GM12878 (cell line): ENCODE measurements around the gene SAPCD2. TPM values are rescaled to one million over a fixed set of nuclear protein-coding genes. Genes with fewer than 3 reads are reported as not detected.
A peak's percentile ranks its signal among the peaks of the same experiment; 100 is the strongest.

Source experiments
- ATAC-seq: fragments of 200-7000 bp; cut with Tn5 transposase; 3 replicates; pipeline ENCODE4 v1.9.1; 2020; ENCODE audit warnings: mild to moderate bottlenecking, moderate library complexity
- BruUV-seq: library from RNA; stranded (reverse); fragments of 400-500 nt; replicated peaks from 2 replicates; lab custom pipeline; 2021; lab: Mats Ljungman, UMichigan
- CTCF ChIA-PET: fragments of 300-600 bp; sonication (Branson Sonifier 250); formaldehyde crosslinking; extraction: SDS; loops from one replicate; lab custom pipeline; 2021; ENCODE audit warnings: inconsistent platforms; lab: Yijun Ruan, JAX
- POLR2A ChIA-PET: fragments of 350-600 bp; formaldehyde crosslinking; extraction: SDS; loops from one replicate; lab custom pipeline; 2021; ENCODE audit warnings: inconsistent platforms; lab: Charles Lee
- RAD21 ChIA-PET: fragments of 300-600 bp; sonication (Branson Sonifier 250); formaldehyde crosslinking; loops from one replicate; lab custom pipeline; 2023; ENCODE audit warnings: antibody characterized with exemption; ENCODE audit not compliant: unreplicated experiment; lab: Charles Lee
- SMC1A ChIA-PET: fragments of 300-600 bp; sonication (Branson Sonifier 250); formaldehyde crosslinking; loops from one replicate; lab custom pipeline; 2023; ENCODE audit not compliant: unreplicated experiment, uncharacterized antibody; lab: Charles Lee
- DNase-seq: peaks from one replicate; pipeline ENCODE4 v3.0.0-alpha.2; 2011; ENCODE audit warnings: low read depth, low spot score
- FAIRE-seq: peaks from 3 replicates; lab custom pipeline; 2011; peaks lifted over from hg19 to GRCh38; lab: Jason Lieb, UNC
- H2AFZ ChIP-seq: 2 replicates; pipeline ENCODE4 v1.6.0; 2011; ENCODE audit warnings: low read depth, low read length, control low read depth; ENCODE audit not compliant: control insufficient read depth
- H3K27ac ChIP-seq: 2 replicates; pipeline ENCODE4 v1.5.1; 2011; ENCODE audit warnings: control low read depth; ENCODE audit not compliant: control insufficient read depth, insufficient read depth
- H3K27me3 ChIP-seq, 2 experiments: replicated peaks in 1 of 2; 2 replicates each; pipeline versions ENCODE4 v1.6.0 to v1.6.1; 2011; ENCODE audit warnings: low read length in 1 of 2; ENCODE audit not compliant: control insufficient read depth in 2 of 2, insufficient read depth in 2 of 2
- H3K36me3 ChIP-seq, 2 experiments: 2 replicates each; pipeline ENCODE4 v1.5.1; 2011; ENCODE audit warnings: low read length in 1 of 2; ENCODE audit not compliant: control insufficient read depth in 2 of 2, insufficient read depth in 2 of 2
- H3K4me1 ChIP-seq: 2 replicates; pipeline ENCODE4 v1.6.1; 2011; ENCODE audit warnings: mild to moderate bottlenecking, low read length, moderate library complexity, mixed read lengths; ENCODE audit not compliant: control insufficient read depth, insufficient read depth
- H3K4me2 ChIP-seq: 2 replicates; pipeline ENCODE4 v1.6.0; 2011; ENCODE audit warnings: control low read depth; ENCODE audit not compliant: control insufficient read depth, insufficient read depth
- H3K4me3 ChIP-seq: fragments of 200-600 bp; sonication (generic); 2 replicates; pipeline ENCODE4 v1.5.1; 2016
- H3K79me2 ChIP-seq: 2 replicates; pipeline ENCODE4 v1.6.0; 2011; ENCODE audit warnings: low read length; ENCODE audit not compliant: control insufficient read depth, insufficient read depth
- H3K9ac ChIP-seq: 2 replicates; pipeline ENCODE4 v1.8.0; 2011; ENCODE audit warnings: low read length, control low read depth, mixed read lengths; ENCODE audit not compliant: control insufficient read depth, insufficient read depth
- H3K9me3 ChIP-seq: replicated peaks from 3 replicates; pipeline ENCODE4 v1.5.1; 2011; ENCODE audit warnings: mild to moderate bottlenecking, low read length; ENCODE audit not compliant: control insufficient read depth, insufficient read depth
- H4K20me1 ChIP-seq: 2 replicates; pipeline ENCODE4 v1.6.0; 2011; ENCODE audit not compliant: control insufficient read depth, insufficient read depth
- EGR1 ChIP-seq, 2 experiments: IDR thresholded peaks; 1 replicate in 1 of 2; 2 replicates in 1 of 2; pipeline ENCODE4 v1.6.1; 2011 to 2012; ENCODE audit warnings: low read depth in 2 of 2, low read length in 2 of 2, borderline replicate concordance in 1 of 2, mild to moderate bottlenecking in 1 of 2, moderate library complexity in 1 of 2
- ESRRA ChIP-seq: IDR thresholded peaks from 2 replicates; pipeline ENCODE4 v1.6.1; 2012; ENCODE audit warnings: mild to moderate bottlenecking, low read length, improper control_type of control experiment
- IRF4 ChIP-seq: IDR thresholded peaks from 2 replicates; pipeline ENCODE4 v1.6.1; 2011; ENCODE audit warnings: low read depth, low read length
- MTA2 ChIP-seq: fragments of 450-650 bp; IDR thresholded peaks from 2 replicates; pipeline ENCODE4 v1.6.1; 2016; ENCODE audit warnings: low read depth, mild to moderate bottlenecking, moderate library complexity
- POU2F2 ChIP-seq: IDR thresholded peaks from 3 replicates; pipeline ENCODE4 v1.6.1; 2011; ENCODE audit warnings: low read depth, mild to moderate bottlenecking, low read length, borderline replicate concordance
- SP1 ChIP-seq: IDR thresholded peaks from one replicate; pipeline ENCODE4 v1.6.1; 2011; ENCODE audit warnings: low read depth, low read length
- WGBS: methylation state at CpG from one replicate; pipeline ENCODE4 v1.1.6; 2016; ENCODE audit warnings: low lambda C conversion rate; ENCODE audit not compliant: insufficient replicate concordance, insufficient coverage; ENCODE audit errors: missing lambda C conversion rate; 5-methylcytosine and 5-hydroxymethylcytosine counted together
- in situ Hi-C: fragments of 300-500 bp; cut with MboI; formaldehyde crosslinking; loops from 9 replicates; pipeline ENCODE4 v1.14.3; 2018; ENCODE audit warnings: mixed read lengths
- intact Hi-C: fragments of 100-400 bp; cut with micrococcal nuclease; formaldehyde crosslinking; loops from one replicate; pipeline ENCODE4 v1.14.2; 2022; ENCODE audit not compliant: unreplicated experiment
- polyA plus RNA-seq, 11 experiments: library from polyadenylated mRNA; depleted of rRNA in 4 of 11; unstranded in 6 of 11; stranded (reverse) in 5 of 11; fragments of >200 nt; fragmentation: Nextera tagmentation in 4 of 11; fragmentation: Illumina TruSeq in 1 of 11; extraction: Ambion mirVana in 4 of 11; extraction: Trizol in 1 of 11; gene quantifications; 1 replicate in 1 of 11; 2 replicates in 10 of 11; pipeline versions ENCODE4 v1.2.1 to v1.2.3, GENCODE V29; 2011 to 2016; ENCODE audit warnings: inconsistent platforms in 2 of 11, missing spikeins in 2 of 11, low read depth in 1 of 11
- total RNA-seq, 4 experiments: library from RNA; depleted of rRNA in 3 of 4; stranded (reverse); fragments of >200 nt in 3 of 4; fragmentation: Illumina TruSeq in 1 of 4; extraction: Trizol in 1 of 4; gene quantifications; 2 replicates each; pipeline versions ENCODE4 v1.2.1 to v1.2.3, GENCODE V29; 2013 to 2021
- TF ChIP-seq, protein P1 (sequence below): fragments of 450-650 bp; IDR thresholded peaks from 2 replicates; pipeline ENCODE4 v1.6.1; 2017; ENCODE audit warnings: antibody characterized with exemption, mild to moderate bottlenecking, moderate library complexity

SAPCD2 gene
- total and polyA plus RNA-seq, 10 of the 15 experiments (the other 5 are each of a cell fraction or from before 2014, with no cell fraction given): 1.6 to 35.2 (median 7.2) TPM

DNA sequence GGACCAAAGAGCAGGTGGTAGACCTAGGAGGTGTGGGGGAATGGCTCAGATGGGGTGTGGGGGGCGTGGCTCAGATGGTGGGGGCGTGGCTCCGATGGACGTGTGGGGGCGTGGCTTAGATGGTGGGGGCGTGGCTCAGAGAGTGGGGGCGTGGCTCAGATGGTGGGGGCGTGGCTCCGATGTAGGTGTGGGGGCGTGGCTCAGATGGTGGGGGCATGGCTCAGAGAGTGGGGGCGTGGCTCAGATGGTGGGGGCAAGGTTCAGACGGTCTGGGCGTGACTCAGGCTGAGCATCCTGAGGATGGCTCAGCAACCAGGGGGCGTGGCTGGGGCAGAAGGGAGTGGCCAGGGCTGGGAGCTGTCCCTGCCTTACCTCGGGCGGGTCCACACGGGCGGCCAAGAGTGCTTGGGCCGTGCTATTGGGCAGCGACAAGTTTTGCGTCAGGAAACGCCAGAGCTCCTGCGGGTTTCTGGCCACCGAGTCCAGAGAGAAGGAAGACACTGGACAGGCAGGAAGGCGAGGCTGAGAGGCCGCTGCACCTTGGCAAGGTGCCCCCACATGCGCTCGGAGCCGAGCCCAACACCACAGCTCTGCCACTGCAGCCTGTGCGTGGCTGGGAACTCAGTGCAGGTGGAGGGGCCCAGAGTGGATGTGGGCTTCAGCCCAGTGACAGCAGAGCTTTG is 48.2 kb downstream of the SAPCD2 start:
- peak; percentile 76 for ATAC-seq
- H2AFZ ChIP-seq: no peak overlapping the region
- H3K27me3 ChIP-seq: no peaks in the 10 kb centered on the region
- TF ChIP-seq, protein P1, sequence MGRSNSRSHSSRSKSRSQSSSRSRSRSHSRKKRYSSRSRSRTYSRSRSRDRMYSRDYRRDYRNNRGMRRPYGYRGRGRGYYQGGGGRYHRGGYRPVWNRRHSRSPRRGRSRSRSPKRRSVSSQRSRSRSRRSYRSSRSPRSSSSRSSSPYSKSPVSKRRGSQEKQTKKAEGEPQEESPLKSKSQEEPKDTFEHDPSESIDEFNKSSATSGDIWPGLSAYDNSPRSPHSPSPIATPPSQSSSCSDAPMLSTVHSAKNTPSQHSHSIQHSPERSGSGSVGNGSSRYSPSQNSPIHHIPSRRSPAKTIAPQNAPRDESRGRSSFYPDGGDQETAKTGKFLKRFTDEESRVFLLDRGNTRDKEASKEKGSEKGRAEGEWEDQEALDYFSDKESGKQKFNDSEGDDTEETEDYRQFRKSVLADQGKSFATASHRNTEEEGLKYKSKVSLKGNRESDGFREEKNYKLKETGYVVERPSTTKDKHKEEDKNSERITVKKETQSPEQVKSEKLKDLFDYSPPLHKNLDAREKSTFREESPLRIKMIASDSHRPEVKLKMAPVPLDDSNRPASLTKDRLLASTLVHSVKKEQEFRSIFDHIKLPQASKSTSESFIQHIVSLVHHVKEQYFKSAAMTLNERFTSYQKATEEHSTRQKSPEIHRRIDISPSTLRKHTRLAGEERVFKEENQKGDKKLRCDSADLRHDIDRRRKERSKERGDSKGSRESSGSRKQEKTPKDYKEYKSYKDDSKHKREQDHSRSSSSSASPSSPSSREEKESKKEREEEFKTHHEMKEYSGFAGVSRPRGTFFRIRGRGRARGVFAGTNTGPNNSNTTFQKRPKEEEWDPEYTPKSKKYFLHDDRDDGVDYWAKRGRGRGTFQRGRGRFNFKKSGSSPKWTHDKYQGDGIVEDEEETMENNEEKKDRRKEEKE: no peak
- TF ChIP-seq EGR1 (IDR thresholded peaks at IDR 0.05; ENCODE audit: borderline replicate concordance in 1 of 2, low read depth in 2 of 2, low read length in 2 of 2): peak in 1 of 2 experiments; percentile 34; a peak in 1 of 3 replicates
- TF ChIP-seq ESRRA: no peak
- no peak for TF ChIP-seq MTA2
- no peak for TF ChIP-seq POU2F2
- peak; percentile 55 for TF ChIP-seq SP1
- TF ChIP-seq IRF4: no peak
- WGBS: 56% methylated on average over 24 of the region's 30 CpGs
- no peaks in the 10 kb centered on the region for H3K4me1 ChIP-seq
- ChIA-PET RAD21 (no interaction called here), CTCF (interaction anchor here (1.1 to 1.4 kb wide), 2 partner anchors 42 to 103 kb away, joined by 3 read pairs; no protein-coding TSS in a partner anchor), SMC1A (no interaction called here), POLR2A (interaction anchor here (1.0 kb wide), 1 partner anchor 211 kb away, joined by 4 read pairs; no protein-coding TSS in a partner anchor)
- FAIRE-seq: peak; percentile 89
- no peak overlapping the region for H3K4me2 ChIP-seq
- no peaks in the 10 kb centered on the region for H3K79me2 ChIP-seq
- H3K27ac ChIP-seq: no peak overlapping the region
- DNase-seq: no peak
- H3K9ac ChIP-seq: no peak overlapping the region
- in situ Hi-C loops: no loop called here
- H3K4me3 ChIP-seq: no peak overlapping the region
- intact Hi-C loops: no loop called here
- H4K20me1 ChIP-seq: no peaks in the 10 kb centered on the region
- no peaks in the 10 kb centered on the region; the same call in 2 of the 3 replicates for H3K9me3 ChIP-seq
- no peaks in the 10 kb centered on the region for H3K36me3 ChIP-seq
- no TSS peak for BruUV-seq
